ENCODE results near the gene CDCP1.
A peak's percentile ranks its signal among the peaks of the same experiment; 100 is the strongest.
"Not testable (repeated sequence)": the region's sequence is repeated elsewhere in the genome, so short reads cannot be mapped to it uniquely, and the experiment has no call there.

CDCP1 gene

GRCh38 chr3:45080824-45081223, 65.4 kb downstream of the CDCP1 start:
- DNase-seq = no peak
- ChIA-PET CTCF (interaction anchor here (1.1 kb wide), 1 partner anchor 152 kb away, joined by 3 read pairs; no protein-coding TSS in a partner anchor), POLR2A (no interaction called here)
- Histone ChIP-seq H3K9me3 (ENCODE audit: control extremely low read depth in 1 of 5, control insufficient read depth in 4 of 5, insufficient read depth in 2 of 5, low read depth in 1 of 5, low read length in 4 of 5) (peaks cover 0 to 6% (median 3%) of the 10 kb centered on the region in 5 experiments), H3K4me1 (ENCODE audit: control extremely low read depth in 1 of 4, control insufficient read depth in 4 of 4, insufficient read depth in 4 of 4, low read length in 3 of 4) (peaks cover 0 to 8% (median 1%) of the 10 kb centered on the region in 4 experiments), H3K27ac (ENCODE audit: insufficient read depth in 1 of 2, low read depth in 1 of 2, low read length in 2 of 2, poor library complexity in 1 of 2, severe bottlenecking in 2 of 2) (no peak overlapping the region), H3K4me3 (ENCODE audit: control insufficient read depth in 1 of 7, extremely low read depth in 1 of 7, insufficient read depth in 4 of 7, low read depth in 2 of 7, low read length in 6 of 7) (no peak overlapping the region), H3K27me3 (replicated peaks in 2 of 5; ENCODE audit: control insufficient read depth in 4 of 5, insufficient read depth in 5 of 5, low read length in 4 of 5) (no peaks in the 10 kb centered on the region), H3K36me3 (ENCODE audit: control insufficient read depth in 4 of 4, insufficient read depth in 4 of 4, low read length in 3 of 4) (peaks cover 2 to 31% (median 15%) of the 10 kb centered on the region in 4 experiments)
- WGBS (ENCODE audit: insufficient coverage) = 100% methylated on average over 1 of the region's 1 CpG

GRCh38 chr3:45079715-45080114, 66.5 kb downstream of the CDCP1 start:
- H3K9me3 ChIP-seq (ENCODE audit: control extremely low read depth in 1 of 5, control insufficient read depth in 4 of 5, insufficient read depth in 2 of 5, low read depth in 1 of 5, low read length in 4 of 5) = peaks cover 0 to 6% (median 3%) of the 10 kb centered on the region in 5 experiments
- ChIA-PET CTCF (interaction anchor here (0.8 to 1.6 kb wide), 4 partner anchors 10 to 153 kb away, joined by 3 to 6 read pairs (median 4); no protein-coding TSS in a partner anchor), POLR2A (no interaction called here)
- peaks cover 0 to 20% (median 7%) of the 10 kb centered on the region in 4 experiments for H3K36me3 ChIP-seq (ENCODE audit: control insufficient read depth in 4 of 4, insufficient read depth in 4 of 4, low read length in 3 of 4)
- H3K27me3 ChIP-seq (replicated peaks in 2 of 5; ENCODE audit: control insufficient read depth in 4 of 5, insufficient read depth in 5 of 5, low read length in 4 of 5) = no peaks in the 10 kb centered on the region
- DNase-seq = peak in 2 of 3 donors; percentile 15 to 34
- WGBS (ENCODE audit: insufficient coverage) = no CpG with 5 or more reads among the region's 1 CpG
- no peak overlapping the region for H3K27ac ChIP-seq (ENCODE audit: insufficient read depth in 1 of 2, low read depth in 1 of 2, low read length in 2 of 2, poor library complexity in 1 of 2, severe bottlenecking in 2 of 2)
- H3K4me1 ChIP-seq (ENCODE audit: control extremely low read depth in 1 of 4, control insufficient read depth in 4 of 4, insufficient read depth in 4 of 4, low read length in 3 of 4) = peaks cover 0 to 9% (median 1%) of the 10 kb centered on the region in 4 experiments
- H3K4me3 ChIP-seq (ENCODE audit: control insufficient read depth in 1 of 7, extremely low read depth in 1 of 7, insufficient read depth in 4 of 7, low read depth in 2 of 7, low read length in 6 of 7) = no peak overlapping the region

GRCh38 chr3:45078910-45079522, 67.2 kb downstream of the CDCP1 start:
- peak; percentile 37 to 61 (median 60) for DNase-seq
- H3K4me3 ChIP-seq (ENCODE audit: control insufficient read depth in 1 of 7, extremely low read depth in 1 of 7, insufficient read depth in 4 of 7, low read depth in 2 of 7, low read length in 6 of 7) = no peak overlapping the region
- H3K27ac ChIP-seq (ENCODE audit: insufficient read depth in 1 of 2, low read depth in 1 of 2, low read length in 2 of 2, poor library complexity in 1 of 2, severe bottlenecking in 2 of 2) = no peak overlapping the region
- peaks cover 0 to 14% (median 5%) of the 10 kb centered on the region in 4 experiments for H3K36me3 ChIP-seq (ENCODE audit: control insufficient read depth in 4 of 4, insufficient read depth in 4 of 4, low read length in 3 of 4)
- ChIA-PET CTCF (interaction anchor here (0.6 to 1.6 kb wide), 2 partner anchors 132 to 164 kb away, joined by 3 to 6 read pairs; no protein-coding TSS in a partner anchor), POLR2A (no interaction called here)
- no peaks in the 10 kb centered on the region for H3K27me3 ChIP-seq (replicated peaks in 2 of 5; ENCODE audit: control insufficient read depth in 4 of 5, insufficient read depth in 5 of 5, low read length in 4 of 5)
- 84% methylated on average over 4 of the region's 8 CpGs for WGBS (ENCODE audit: insufficient coverage)
- H3K4me1 ChIP-seq (ENCODE audit: control extremely low read depth in 1 of 4, control insufficient read depth in 4 of 4, insufficient read depth in 4 of 4, low read length in 3 of 4) = peaks cover 0 to 9% (median 1%) of the 10 kb centered on the region in 4 experiments
- peaks cover 0 to 6% (median 3%) of the 10 kb centered on the region in 5 experiments for H3K9me3 ChIP-seq (ENCODE audit: control extremely low read depth in 1 of 5, control insufficient read depth in 4 of 5, insufficient read depth in 2 of 5, low read depth in 1 of 5, low read length in 4 of 5)

GRCh38 chr3:45078256-45078655, 67.9 kb downstream of the CDCP1 start:
- H3K36me3 ChIP-seq (ENCODE audit: control insufficient read depth in 4 of 4, insufficient read depth in 4 of 4, low read length in 3 of 4); H3K9me3 ChIP-seq (ENCODE audit: control extremely low read depth in 1 of 5, control insufficient read depth in 4 of 5, insufficient read depth in 2 of 5, low read depth in 1 of 5, low read length in 4 of 5); H3K4me1 ChIP-seq (ENCODE audit: control extremely low read depth in 1 of 4, control insufficient read depth in 4 of 4, insufficient read depth in 4 of 4, low read length in 3 of 4); DNase-seq; CTCF ChIA-PET; POLR2A ChIA-PET; H3K4me3 ChIP-seq (ENCODE audit: control insufficient read depth in 1 of 7, extremely low read depth in 1 of 7, insufficient read depth in 4 of 7, low read depth in 2 of 7, low read length in 6 of 7); H3K27ac ChIP-seq (ENCODE audit: insufficient read depth in 1 of 2, low read depth in 1 of 2, low read length in 2 of 2, poor library complexity in 1 of 2, severe bottlenecking in 2 of 2); H3K27me3 ChIP-seq (replicated peaks in 2 of 5; ENCODE audit: control insufficient read depth in 4 of 5, insufficient read depth in 5 of 5, low read length in 4 of 5): not testable (repeated sequence)
- WGBS (ENCODE audit: insufficient coverage) = no CpG with 5 or more reads among the region's 1 CpG

GRCh38 chr3:45075821-45076625, 70.2 kb downstream of the CDCP1 start:
- 97% methylated on average over 7 of the region's 11 CpGs for WGBS (ENCODE audit: insufficient coverage)
- POLR2A ChIA-PET = no interaction called here
- CTCF ChIA-PET = interaction anchor here (0.9 to 1.3 kb wide), 2 partner anchors 9 to 135 kb away, joined by 3 to 7 read pairs; no protein-coding TSS in a partner anchor

GRCh38 chr3:45071075-45071474, 75.1 kb downstream of the CDCP1 start:
- no peak for DNase-seq
- no peak overlapping the region for H3K4me3 ChIP-seq (ENCODE audit: control insufficient read depth in 1 of 7, extremely low read depth in 1 of 7, insufficient read depth in 4 of 7, low read depth in 2 of 7, low read length in 6 of 7)
- peaks cover 0 to 3% (median 0%) of the 10 kb centered on the region in 5 experiments for H3K9me3 ChIP-seq (ENCODE audit: control extremely low read depth in 1 of 5, control insufficient read depth in 4 of 5, insufficient read depth in 2 of 5, low read depth in 1 of 5, low read length in 4 of 5)
- POLR2A ChIA-PET = no interaction called here
- CTCF ChIA-PET = interaction anchor here (1.5 kb wide), 1 partner anchor 15 kb away, joined by 6 read pairs; no protein-coding TSS in a partner anchor
- no peaks in the 10 kb centered on the region for H3K27me3 ChIP-seq (replicated peaks in 2 of 5; ENCODE audit: control insufficient read depth in 4 of 5, insufficient read depth in 5 of 5, low read length in 4 of 5)
- H3K27ac ChIP-seq (ENCODE audit: insufficient read depth in 1 of 2, low read depth in 1 of 2, low read length in 2 of 2, poor library complexity in 1 of 2, severe bottlenecking in 2 of 2) = no peak overlapping the region
- H3K36me3 ChIP-seq (ENCODE audit: control insufficient read depth in 4 of 4, insufficient read depth in 4 of 4, low read length in 3 of 4) = no peaks in the 10 kb centered on the region
- H3K4me1 ChIP-seq (ENCODE audit: control extremely low read depth in 1 of 4, control insufficient read depth in 4 of 4, insufficient read depth in 4 of 4, low read length in 3 of 4) = peaks cover 0 to 7% (median 0%) of the 10 kb centered on the region in 4 experiments

More at GRCh38 chr3:45075821-45076625, 70.2 kb downstream of the CDCP1 start:
- H3K9me3 ChIP-seq (ENCODE audit: control extremely low read depth in 1 of 5, control insufficient read depth in 4 of 5, insufficient read depth in 2 of 5, low read depth in 1 of 5, low read length in 4 of 5) = peaks cover 0 to 4% (median 3%) of the 10 kb centered on the region in 5 experiments
- H3K27me3 ChIP-seq (replicated peaks in 2 of 5; ENCODE audit: control insufficient read depth in 4 of 5, insufficient read depth in 5 of 5, low read length in 4 of 5) = no peaks in the 10 kb centered on the region
- H3K36me3 ChIP-seq (ENCODE audit: control insufficient read depth in 4 of 4, insufficient read depth in 4 of 4, low read length in 3 of 4) = no peaks in the 10 kb centered on the region
- H3K4me3 ChIP-seq (ENCODE audit: control insufficient read depth in 1 of 7, extremely low read depth in 1 of 7, insufficient read depth in 4 of 7, low read depth in 2 of 7, low read length in 6 of 7) = no peak overlapping the region
- no peak overlapping the region for H3K27ac ChIP-seq (ENCODE audit: insufficient read depth in 1 of 2, low read depth in 1 of 2, low read length in 2 of 2, poor library complexity in 1 of 2, severe bottlenecking in 2 of 2)
- DNase-seq = peak in 2 of 3 donors; percentile 42 to 58
- peaks cover 0 to 9% (median 1%) of the 10 kb centered on the region in 4 experiments for H3K4me1 ChIP-seq (ENCODE audit: control extremely low read depth in 1 of 4, control insufficient read depth in 4 of 4, insufficient read depth in 4 of 4, low read length in 3 of 4)
